SK-N-MC (cell line): Measurements from ENCODE around the gene MARK1.

Experiments used
- EZH2 ChIP-seq: fragments of 200-600 bp; sonication (generic); IDR thresholded peaks from one replicate; pipeline ENCODE4 v1.6.1; 2017; ENCODE audit warnings: antibody characterized with exemption
- FOXP2 ChIP-seq: optimal IDR thresholded peaks from 2 replicates; pipeline ENCODE3; 2011; ENCODE audit warnings: mild to moderate bottlenecking, moderate library complexity; ENCODE audit not compliant: insufficient read depth; ENCODE audit errors: extremely low read length, control extremely low read depth
- POLR2AphosphoS5 ChIP-seq: IDR thresholded peaks from 2 replicates; pipeline ENCODE4 v1.6.1; 2012; ENCODE audit warnings: mild to moderate bottlenecking, low read depth, low read length, borderline replicate concordance

GRCh38 chr1:220507085-220507484 lies 20.9 kb upstream of the MARK1 start:
- no peak for TF ChIP-seq EZH2
- no peak for TF ChIP-seq POLR2AphosphoS5
- TF ChIP-seq FOXP2, result no peak
